ENCODE measurements around the gene PDE6A. TPM values are rescaled to one million over a fixed set of nuclear protein-coding genes. Genes with fewer than 3 reads are reported as not detected.
"Not testable (repeated sequence)": the region's sequence is repeated elsewhere in the genome, so short reads cannot be mapped to it uniquely, and the experiment has no call there.

The PDE6A gene
- total RNA-seq, 1 donor from 2014 or later, result 0.10 TPM

DNA sequence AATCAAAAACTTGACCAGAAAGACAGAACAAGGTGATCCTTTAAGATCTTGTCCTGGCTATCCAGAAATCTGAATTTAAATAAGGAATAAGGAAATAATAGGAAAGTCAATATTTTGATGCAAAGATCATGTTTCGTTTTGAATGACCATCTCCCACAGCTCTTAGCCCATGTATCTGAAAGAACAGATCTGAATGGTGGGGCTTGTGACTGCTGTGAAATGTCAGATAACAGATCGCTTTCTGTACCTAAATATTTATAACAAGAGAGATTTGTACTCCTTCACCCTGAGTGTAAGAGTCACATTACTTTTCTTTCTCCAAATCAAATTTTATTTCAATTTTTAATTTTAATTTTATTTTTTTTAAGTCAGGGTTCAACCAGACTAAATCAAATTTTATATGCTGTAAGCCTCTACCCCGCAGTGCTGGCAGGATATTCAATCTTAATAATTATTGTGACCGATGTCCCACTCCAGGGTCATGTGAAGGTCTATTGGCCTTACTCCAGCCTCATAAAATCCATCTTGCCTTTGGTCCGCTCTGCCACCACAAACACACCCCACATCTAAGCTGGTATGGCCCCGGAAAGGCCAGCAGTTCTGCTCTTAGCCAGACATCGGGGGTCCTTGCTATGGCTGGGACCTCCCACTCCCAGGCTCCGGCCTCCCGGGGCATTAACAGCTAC lies 9.0 kb upstream of the PDE6A start:
- DNase-seq (ENCODE audit: low read depth), result no peak

DNA sequence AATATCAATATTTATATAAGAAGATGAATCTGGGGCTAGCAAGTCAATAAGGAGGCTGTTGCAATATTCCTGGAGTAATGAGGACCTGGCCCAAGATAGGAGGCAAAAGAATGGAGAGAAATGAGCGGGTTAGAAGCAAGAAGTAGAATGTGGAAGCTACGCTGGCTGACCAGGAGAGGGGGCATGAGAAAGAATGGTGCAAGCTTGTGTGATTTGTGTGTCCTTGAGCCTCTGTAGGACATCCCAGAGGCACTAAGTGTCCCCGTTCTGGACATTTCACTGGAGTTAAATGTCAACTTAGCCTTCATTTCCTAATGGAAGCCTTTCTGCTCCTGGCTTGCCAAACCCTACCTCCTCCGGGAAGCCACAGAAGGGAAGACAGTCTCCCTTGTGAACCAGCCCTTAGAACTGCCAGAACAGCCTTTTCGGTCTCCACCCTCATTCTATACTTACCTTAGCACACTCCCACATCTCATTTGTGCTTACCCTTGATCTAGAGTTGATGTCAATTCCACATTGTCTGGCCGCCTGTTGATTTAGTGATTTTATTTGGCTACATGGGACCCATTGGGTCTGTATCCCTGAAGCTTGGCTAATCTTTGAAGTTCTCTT lies 6.7 kb upstream of the PDE6A start:
- DNase-seq (ENCODE audit: low read depth), result no peak

DNA sequence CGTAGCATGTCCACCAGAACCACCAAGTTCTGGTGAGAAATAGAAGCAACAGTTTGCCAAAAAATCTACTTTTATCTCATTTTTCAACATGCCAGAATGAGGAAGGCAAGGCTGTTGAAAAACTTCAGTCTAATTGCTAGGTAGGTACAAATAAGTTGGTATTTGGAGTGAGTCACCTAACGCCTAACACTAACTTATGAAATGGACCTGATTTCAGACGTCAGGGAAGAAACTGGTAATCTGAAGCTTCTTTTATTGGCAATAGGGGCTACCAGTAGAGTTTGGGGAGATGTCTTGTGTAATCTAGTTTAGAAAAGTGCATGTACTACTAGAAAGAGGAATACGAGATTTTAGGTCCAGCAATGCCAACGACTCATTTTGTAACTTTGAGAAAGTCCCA lies 4.4 kb upstream of the PDE6A start:
- no peak for DNase-seq (ENCODE audit: low read depth)

DNA sequence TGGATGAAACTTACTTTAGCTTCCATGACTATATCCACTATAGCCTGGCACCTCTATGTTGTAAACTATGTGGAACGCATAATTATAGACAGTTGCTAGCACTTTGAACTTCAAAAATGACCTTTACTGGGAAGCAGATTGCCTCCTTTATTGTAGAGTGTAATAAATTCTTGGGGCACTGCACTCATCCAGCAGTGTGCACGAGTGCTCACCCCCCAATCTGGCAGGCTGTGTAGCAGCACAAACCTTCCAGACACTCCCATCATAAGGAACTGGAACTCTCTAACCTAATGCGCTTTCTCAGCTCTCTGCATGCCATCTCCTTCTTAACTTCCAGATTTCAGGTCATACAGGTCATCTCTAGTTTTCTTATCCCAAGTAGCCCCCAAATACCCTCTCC lies 1.5 kb upstream of the PDE6A start:
- DNase-seq (ENCODE audit: low read depth), result no peak

DNA sequence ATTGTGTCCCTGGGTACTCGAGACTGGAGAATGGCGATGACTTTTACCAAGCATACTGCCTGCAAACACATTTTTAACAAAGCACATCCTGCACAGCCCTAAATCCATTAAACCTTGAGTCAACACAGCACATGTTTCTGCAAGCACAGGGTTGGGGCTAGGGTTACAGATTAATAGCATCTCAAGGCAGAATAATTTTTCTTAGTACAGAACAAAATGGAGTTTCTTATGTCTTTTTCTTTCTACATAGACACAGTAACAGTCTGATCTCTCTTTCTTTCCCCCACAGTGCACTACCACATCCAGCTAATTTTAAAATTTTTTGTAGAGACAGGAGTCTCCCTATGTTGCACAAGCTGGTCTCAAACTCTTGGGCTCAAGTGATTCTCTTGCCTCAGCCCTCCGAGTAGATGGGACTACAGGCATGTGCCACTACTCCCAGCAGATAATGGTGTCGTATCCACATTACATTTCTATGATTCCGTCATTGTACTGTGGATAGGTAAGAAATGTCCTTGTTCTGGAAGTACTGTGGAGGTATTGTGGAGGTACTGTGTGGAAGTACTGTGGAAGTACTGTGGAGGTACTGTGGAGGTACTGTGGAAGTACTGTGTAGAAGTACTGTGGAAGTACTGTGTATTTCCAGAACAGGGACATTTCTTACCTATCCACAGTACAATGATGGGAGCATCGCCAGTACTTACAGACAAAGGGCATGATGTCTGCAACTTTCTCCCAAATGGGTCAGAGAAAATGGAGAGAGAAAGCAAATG lies 1.2 kb downstream of the PDE6A start:
- DNase-seq (ENCODE audit: low read depth), result not testable (repeated sequence)

DNA sequence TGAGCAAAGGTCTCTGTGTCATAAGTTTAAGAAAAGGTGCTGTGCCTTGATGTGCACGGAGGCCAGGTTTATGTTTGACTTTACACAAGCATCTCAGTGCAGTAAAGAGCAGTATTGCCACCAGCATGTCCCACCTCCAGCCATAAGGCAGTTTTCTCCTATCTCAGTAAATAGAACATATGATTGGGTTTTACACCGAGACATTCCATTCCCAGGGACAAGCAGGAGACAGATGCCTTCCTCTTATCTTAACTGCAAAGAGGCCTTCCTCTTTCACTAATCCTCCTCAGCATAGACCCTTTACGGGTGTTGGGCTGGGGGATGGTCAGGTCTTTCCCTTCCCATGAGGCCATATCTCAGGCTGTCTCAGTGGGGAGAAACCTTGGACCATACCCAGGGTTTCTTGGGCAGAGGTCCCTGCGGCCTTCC lies 1.8 kb downstream of the PDE6A start:
- not testable (repeated sequence) for DNase-seq (ENCODE audit: low read depth)

DNA sequence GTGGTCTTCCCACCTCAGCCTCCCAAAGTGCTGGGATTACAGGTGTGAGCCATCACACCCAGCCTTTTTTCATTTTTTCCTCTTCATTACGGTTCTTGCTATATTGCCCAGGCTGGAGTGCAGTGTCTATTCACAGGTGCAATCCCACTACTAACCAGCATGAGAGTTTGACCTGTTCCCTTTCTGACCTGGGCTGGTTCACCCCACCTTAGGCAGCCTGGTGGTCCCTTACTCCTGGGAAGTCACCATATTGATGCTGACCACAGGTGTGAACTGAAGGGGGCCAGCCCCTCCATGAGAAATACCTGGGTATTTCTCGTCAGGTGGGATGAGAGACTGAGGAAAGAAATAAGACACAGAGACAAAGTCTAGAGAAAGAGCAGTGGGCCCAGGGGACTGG lies 2.4 kb downstream of the PDE6A start:
- DNase-seq (ENCODE audit: low read depth), result no peak

DNA sequence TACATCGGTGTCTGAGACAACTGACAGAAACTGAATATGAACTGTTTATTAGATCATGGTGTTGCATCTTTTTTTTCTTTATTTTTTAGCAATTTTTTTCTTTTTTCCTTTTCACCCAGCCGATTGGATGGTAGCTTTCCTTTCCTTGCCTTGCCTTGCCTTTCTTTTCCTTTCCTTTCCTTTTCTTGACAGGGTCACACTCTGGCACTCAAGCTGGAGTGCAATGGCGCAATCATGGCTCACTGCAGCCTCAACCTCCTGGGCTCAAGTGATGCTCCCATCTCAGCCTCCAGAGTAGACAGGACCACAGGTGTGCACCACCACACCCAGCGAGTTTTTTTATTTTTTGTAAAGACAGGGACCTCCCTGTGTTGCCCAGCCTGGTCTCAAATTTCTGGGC lies 2.8 kb downstream of the PDE6A start:
- DNase-seq (ENCODE audit: low read depth), result no peak

DNA sequence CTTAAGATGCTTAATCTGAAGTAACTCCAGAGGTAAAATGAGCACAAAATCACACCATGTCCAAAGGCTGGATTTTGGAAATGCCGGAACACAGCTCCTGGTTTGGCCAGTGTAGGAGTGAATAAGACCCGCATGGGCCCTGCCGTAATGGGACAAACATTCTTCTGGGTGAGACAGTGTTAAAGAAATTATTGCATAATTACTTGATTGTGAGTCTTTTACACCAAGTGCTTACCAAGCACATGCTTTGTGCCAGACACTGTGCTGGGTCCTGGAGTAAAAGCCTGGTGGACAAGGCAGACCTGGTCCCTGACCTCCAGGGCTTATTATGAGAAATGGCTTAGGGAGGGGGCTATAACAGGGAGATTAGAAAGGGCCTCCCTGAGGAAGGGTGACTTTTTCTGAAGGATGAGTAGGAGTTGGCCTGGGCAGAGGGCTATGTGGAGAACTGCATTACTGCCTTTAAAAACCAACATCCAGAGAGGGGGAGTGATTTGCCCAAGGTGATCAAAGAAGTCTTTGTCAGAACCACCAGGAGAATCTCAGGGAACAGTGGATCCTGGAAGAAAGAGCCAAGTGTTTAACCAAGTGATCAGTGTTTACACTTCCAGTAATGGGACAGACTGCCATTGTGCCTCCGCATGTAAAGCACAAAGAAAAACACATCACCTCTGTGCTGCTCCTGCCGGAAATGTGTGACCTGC lies 3.5 kb downstream of the PDE6A start:
- peak; percentile 29 for DNase-seq (ENCODE audit: low read depth)

DNA sequence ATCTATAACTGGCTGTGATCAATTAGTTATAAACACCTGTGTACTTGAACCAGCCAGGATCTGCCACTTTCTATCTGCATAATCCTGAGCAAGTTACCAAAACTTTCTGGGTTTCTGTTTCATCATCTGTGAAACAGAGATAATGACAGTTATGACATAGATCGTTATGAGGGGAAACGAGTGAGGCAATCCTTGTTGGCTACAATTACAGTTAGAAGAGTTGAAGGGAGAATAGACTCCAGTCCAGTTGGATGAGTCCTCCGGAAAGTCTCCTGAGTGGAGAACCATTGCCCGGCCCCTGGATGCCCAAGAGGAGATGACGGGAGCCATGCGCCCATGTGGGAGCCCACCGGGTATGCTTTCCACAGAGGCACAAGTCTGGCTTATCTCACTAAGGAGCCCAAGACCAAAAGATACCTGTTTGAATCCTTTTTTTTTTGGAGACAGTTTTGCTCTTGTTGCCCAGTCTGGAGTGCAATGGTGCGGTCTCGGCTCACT lies 4.5 kb downstream of the PDE6A start:
- DNase-seq (ENCODE audit: low read depth), result no peak

DNA sequence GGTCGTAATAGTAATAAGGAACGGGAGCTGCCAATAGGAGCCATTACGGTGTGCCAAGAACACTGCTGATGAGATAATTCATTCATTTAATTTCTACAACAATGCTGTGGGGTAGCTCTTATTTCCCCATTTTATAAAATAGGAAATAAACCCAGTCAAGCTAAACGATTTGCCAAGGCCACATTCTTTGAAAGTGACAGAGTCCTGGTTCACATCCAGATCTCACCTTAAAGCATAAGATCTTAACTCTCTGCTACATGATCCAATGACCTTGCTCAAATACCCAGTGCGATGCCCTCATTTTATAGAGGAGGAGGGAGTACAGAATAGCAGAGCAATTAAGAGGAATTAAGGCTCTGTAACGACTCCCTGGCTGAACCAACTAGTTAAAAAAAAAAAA lies 5.0 kb downstream of the PDE6A start:
- peak; percentile 93 for DNase-seq (ENCODE audit: low read depth)

DNA sequence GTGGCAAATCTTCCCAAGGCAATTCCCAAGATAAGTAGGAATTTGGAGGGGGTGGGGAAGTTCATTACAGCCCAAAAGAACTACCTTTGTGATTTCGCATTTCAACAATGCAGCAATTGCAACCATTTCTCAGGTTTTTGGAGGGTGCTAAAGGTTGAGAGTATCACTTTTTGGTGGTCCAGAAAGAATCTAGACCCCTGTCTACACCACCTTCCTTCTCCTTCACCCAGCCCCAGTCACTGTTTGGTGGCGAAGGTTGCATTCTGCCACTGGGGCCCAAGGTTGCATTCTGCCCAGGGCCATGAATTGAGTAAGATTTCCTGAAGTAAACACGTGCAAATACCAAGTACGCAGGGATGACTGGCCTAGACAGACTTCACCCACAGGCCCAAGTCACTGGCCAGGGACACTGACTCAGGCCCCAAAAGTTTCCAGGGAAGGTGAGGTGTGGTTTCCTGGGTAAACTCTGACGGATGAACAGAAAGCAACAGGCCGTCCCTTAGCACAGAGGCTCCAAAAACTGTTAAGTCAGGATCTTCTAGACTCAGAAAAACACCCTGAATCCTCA lies 5.7 kb downstream of the PDE6A start:
- DNase-seq (ENCODE audit: low read depth), result peak; percentile 97

DNA sequence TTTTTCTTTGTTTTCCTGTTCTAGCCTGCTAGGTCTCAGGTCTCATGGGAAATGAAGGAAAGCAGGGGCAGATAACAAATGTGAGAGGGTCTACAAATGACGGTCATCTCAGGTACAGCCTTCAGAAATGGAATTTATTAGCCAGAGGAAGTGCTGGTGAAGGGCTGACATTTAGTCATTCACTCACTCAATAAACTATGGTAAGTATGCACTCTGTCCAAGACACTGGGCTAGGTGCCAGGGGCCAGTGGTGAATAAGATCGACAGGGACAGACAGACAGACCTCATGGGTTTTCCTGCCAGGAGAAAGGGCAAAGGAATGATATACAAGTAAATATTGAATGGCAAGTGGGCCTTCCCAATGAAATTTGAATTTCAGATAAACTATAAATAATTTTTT lies 6.3 kb downstream of the PDE6A start:
- DNase-seq (ENCODE audit: low read depth), result peak; percentile 93

DNA sequence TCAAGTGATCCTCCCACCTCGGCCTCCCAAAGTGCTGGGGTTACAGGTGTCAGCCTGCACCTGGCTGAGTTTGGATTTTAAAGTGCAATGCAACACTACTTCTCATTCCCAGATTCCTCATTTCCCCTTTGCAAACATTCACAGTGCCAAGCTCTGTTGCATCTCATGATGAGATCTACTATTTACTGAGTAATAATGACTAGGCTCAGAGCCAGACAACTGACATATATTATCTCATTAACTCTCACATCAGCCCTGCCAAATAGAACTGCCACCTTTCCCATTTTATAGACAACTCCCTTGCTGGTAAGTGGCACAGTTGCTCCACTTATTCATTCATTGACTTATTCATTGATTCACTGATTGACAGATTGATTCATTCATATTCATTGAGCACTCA lies 7.0 kb downstream of the PDE6A start:
- DNase-seq (ENCODE audit: low read depth), result peak; percentile 75

DNA sequence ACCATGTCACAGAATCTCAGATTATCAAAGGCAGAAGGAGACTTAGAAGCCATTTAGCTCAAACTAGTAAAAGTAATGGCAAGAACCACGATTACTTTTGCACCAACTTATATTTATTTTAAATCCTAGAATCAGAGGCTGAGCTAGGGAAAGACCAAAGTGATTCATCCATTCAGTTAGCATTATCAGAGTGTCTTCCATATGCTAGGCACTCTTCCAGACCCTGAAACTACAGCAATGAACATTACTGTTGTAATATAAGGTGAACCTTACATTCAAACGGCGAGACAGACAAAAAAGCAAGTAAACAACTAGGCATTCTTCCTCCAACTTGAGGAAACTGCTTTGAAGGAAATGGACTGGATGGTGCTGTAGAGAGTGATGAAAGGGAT lies 7.9 kb downstream of the PDE6A start:
- DNase-seq (ENCODE audit: low read depth), result no peak

DNA sequence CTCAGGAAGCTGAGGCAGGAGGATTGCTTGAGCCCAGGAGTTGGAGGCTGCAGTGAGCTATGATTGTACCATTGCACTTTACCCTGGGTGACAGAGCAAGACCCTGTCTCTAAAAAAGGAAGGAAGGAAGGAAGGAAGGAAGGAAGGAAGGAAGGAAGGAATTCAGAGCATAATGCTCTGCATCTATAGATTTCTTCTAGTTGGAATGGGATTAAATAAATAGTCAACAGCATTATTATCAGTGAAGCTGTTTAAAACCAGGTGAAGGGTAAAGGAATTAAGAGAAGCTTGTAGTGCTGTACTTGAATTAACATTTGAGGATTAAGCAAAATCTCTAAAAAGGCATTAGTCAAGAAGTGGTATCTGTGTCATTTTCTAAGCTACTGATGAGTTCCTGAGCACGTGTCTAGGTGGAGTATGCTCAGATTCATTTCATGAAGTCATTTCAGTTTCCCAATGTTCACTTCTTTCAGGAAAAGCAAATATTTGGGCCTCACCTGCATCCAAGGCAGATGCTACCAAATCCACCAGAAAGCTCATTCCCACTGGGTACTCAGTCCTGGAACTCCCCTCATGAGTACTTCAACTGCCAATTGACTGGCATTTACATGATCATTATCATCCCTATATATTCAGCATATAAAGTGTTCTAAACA lies 8.4 kb downstream of the PDE6A start:
- DNase-seq (ENCODE audit: low read depth), result no peak

DNA sequence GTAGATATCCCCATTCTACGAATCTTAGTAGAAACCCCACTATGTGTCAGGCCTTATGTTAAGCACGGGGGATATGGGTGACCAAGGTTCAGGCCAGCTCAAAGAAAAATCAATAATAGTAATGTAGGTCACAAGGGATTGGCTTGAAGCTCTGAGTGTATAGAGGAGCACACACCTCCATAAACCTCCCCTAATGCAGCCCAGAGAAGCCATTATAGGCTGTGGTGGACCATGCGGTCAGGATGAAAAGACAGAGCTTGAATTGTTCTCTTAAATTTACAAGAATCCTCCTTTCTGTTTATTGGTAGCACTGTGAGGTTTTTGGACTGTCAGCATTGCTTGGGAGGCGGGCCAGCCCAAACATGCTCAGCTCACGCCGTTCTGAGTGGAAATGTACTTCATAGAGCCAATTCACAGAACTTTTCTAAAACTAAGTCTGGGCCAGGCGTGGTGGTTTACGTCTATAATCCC lies 9.1 kb downstream of the PDE6A start:
- DNase-seq (ENCODE audit: low read depth), result no peak

DNA sequence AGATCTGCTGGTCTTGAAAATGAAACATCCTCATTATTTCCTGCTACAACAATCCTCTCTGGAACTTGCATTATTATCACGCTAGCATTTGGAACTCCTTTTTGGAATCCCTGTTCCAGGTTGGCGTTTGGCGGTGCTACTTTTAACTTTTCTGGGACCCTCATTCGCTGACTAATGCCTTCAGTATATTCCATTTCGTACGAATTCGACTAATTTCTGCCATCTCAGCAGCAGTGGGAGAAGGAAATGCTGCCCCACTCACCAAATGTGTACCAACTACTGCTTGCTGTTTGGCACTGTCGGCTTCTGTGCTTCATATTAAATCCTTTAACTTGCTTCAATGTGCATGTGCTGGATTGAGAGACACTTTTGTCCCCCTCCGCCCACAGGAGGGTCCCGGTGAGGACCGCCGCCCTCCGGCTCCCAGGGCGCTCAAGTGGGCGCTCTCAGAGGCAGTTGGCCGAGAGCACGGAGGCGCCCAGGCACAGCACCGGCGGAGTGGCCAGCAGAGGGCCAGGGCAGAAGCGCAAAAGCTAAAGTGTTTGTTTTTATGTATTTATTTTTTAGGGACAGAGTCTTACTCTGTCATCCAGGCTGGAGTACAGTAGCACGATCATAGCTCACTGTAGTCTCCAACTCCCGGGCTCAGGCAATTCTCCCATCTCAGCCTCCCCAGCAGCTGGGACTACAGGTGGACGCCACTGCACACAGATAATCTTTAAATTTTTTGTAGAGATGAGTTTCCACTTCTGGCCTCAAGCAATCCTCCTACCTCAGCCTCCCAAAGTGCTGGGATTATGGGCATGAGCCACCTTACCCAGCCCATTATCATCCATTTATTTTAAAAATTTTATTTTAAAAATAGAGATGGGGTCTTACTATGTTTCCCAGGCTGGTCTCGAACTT lies 11.9 kb downstream of the PDE6A start:
- DNase-seq (ENCODE audit: low read depth), result no peak

DNA sequence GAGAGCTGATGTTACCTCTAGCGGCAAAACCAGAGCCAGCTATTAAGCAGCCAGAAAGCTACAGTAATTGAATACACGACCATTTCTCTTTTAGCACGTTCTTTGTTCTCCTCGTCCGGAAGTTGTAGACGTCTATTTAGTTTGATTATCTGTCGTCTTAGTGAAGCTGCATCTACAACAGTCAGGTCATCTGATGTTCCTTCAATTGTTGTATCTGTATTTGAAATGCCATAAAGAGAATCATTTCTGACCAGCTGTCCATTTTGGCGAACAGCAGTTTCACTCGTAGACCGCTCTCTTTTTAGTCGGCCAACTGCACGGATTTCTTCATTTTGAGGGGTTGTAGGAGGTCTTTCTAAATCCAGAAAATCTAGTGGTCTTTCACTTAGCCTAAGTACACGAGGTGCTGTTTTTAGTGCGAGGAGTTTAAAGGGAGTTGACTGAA lies 12.6 kb downstream of the PDE6A start:
- no peak for DNase-seq (ENCODE audit: low read depth)

Data from renal cortical epithelial cell (primary cell).